Astrocyte of the hippocampus (primary cell): ENCODE results near the gene WWC2.

Experiments
- DNase-seq: peaks from one replicate; pipeline ENCODE4 v3.0.0; 2011; ENCODE audit warnings: low read depth, low spot score

WWC2 gene

DNA sequence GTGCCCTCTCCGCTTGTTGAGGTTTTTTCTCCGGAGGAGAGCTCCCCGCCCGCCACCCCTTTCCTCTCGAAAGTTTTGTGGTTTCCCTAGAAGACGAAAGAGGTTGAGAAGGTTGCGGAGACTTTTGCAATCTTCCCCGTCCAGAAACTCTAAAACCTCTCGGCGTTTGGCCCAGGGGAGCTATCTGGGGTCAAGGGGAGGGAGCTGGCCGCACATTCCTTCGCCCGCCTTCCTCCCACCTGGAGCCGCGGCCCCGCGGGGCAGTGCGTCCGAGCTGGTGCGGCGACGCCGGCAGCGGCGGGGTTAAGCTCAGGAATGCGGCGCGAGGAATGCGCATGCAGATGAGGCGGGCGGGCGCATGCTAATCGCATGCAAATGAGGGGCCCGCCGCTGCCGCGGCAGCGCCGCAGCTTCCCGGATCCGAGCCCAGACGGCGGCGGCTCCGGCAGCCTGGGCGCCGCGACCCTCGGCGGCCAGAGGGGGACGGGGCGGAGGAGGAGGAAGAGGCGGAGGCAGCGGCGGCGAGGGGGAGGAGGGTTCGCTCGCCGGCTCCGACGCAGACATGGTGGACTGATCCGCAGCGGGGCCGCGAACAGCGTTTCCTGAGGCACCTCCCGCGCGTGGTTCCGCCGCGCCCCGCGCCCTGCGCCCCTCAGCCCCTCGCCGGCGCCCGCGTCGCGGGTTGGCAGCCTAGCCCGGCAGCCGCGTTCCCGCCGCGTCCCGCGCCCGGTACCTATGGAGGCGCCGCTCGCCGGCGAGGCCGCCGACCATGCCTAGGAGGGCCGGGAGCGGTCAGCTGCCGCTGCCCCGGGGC is at the start of gene WWC2:
Gene WWC2 (plus strand): TSS at position 535 of the 814 bp plus-strand sequence. CDS start 235 bp downstream, at position 770.
- peak; percentile 99 for DNase-seq

DNA sequence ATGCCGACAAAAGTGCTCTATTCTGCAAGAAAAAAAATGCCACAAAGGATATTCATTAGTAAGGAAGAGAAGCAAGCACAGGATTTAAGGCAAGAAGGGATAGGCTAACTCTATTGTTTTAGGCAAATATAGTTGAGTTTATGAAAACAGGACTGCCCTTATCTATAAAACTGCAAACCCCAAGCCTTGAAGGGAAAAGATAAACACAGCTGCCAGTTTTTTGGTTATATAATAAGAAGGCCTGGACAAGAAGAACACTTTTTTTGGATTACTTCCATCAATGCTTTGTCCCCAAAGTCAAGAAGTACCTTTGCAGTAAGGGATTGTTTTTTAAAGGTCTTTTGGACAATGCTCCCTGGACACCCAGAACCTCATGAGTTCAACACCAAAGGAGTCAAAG is 45.4 kb upstream of the WWC2 start:
- no peak for DNase-seq

DNA sequence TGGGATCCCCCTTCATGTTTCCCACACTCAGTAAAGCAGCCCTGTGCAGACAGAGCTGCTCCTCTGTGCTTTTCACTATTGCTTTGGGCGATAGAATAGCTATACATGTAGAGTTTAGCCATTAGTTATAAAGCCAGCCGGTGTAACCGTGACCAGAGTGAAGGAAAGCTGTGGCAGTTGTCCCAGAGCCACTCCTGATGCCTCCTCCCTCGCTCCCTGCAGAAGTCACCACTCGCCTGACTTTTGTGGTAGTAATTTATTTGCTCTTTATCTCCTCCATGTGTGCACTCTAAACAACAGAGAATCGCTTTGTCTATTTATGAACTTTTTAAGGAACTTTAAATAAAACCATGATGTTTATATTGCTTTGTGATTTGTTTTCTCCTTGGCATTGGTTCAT is 41.8 kb upstream of the WWC2 start:
- no peak for DNase-seq

DNA sequence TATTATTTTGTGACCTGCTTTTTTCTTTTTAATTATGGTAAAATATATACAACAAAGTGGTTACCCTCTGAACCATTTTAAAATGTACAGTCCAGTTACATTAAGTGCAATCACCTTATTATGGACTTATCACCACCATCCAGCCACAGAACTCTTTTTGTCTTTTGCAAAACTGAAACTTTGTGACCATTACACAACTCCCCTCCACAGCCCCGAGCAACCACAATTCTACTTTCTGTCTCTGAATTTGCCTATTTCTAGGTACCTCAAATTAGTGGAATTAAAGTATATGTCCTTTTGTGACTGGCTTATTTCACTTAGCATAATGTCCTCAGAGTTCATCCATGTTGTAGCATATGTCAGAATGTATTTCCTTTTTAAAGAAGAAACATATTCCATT is 39.3 kb upstream of the WWC2 start:
- no peak for DNase-seq

DNA sequence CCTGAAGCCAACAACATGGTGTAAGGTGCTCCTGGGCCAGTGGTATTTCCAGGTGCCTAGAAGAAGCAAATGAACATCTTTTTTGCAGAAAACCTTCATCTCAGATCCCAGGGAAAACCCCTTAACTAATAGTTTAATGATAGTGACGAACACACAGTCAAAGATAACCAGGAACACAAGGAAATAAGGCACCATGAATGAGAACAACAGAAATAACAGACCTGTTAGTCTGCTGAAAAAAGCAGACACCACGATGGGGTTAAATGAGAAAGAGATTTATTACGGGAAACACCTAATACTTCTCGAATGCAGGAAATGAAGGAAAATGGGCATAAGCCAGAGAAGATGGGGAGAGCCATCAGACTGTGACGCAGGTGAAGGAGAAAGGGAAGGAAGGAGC is 30.6 kb upstream of the WWC2 start:
- DNase-seq: no peak

DNA sequence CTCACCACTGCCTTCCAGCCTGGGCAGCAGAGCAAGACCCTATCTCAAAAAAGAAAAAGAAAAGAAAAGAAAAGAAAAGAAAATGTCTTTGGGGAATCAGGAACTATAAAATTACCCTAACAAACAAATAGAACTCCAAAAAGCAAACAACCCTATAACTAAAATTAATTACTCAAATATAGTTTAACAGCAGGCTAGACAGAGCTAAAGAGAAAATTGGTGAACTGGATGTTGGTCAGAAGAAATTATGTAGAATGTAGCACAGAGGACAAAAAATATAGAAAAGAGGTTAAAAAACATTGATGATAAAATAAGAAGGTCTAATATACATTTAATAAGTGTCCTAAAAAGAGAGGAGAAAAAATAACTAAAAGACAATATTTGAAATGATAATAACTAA is 27.8 kb upstream of the WWC2 start:
- no peak for DNase-seq

DNA sequence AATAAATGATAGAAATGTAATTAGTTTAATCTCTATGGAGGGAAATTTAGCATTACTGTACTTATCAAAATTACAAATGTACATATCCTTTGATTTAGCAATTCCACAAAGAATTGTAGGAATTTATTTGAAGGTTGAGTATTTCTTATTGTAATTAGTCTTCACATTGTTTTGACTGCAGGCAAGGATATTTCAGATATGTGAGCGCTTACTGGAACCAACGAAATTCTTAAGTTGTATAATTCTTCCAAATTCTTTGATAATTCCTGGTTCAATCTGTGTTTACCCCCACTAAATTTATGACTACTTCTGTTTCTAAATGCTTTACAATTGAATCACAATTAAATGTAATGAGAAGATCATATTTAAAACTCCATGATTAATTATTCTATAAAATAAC is 26.9 kb upstream of the WWC2 start:
- DNase-seq: no peak

DNA sequence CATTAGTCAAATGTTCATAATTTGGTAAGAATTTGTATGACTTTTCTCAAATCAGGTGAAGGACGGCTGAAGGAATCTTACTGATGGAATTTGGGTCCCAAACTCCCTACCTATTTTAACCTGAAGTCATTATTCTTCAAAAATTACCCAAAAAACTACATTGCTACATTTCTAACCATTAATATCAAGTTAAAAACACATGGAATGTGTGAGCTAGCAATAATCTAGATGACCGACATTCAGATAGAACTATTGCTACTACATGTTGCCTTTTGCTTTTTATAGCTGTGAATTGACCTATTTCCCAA is 25.3 kb upstream of the WWC2 start:
- DNase-seq: no peak

DNA sequence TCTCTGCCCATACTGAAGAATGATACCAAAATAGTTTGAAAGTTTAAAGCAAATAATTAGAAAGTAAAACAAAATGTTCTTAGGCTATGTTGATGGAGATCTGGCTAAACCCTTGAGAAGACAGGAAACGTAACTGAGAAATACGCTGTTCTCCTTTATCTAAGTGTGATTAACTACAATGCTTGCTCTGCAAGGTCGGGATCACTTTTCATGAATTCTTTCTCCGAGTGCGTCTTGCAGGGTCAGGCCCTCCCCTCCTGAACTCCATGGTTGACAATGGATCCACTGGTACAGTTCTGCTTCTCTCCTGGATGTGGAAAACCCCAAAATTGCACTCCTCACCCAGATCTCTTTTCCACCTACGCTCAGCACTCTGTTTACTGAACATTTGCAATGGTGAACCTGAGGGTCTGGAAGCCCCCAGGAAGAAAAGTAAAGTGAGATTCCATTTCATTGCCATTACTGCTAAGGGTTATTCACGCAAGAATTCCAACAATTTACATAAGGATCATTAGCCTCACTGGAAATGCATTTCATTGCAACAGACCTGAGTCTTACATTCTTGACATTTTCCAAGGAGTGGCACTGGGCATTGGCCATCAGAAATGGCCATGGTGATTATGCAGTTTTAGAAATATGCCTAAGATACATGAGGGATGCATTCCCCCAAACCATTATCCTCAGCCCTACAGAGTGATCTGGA is 24.6 kb upstream of the WWC2 start:
- peak; percentile 66 for DNase-seq

DNA sequence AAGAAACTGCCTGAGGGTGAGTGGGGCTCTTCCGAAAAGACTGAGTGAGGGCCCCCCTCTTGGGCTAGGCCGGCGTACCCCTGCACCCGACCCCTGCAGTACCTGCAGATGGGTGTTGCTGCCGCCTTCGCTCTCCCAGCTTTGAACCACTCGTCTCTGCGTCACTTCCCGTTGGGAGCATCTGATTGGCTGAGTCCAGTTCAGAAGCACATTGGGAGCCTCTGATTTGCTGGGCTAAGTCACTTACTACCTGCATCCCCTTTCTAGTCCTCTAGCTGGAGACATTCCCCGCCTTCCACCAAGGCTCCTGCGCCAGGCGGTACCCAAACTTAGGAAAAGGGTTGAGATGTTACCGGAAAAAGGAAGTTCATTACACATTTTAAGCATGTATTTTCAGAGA is 20.4 kb upstream of the WWC2 start:
- no peak for DNase-seq

DNA sequence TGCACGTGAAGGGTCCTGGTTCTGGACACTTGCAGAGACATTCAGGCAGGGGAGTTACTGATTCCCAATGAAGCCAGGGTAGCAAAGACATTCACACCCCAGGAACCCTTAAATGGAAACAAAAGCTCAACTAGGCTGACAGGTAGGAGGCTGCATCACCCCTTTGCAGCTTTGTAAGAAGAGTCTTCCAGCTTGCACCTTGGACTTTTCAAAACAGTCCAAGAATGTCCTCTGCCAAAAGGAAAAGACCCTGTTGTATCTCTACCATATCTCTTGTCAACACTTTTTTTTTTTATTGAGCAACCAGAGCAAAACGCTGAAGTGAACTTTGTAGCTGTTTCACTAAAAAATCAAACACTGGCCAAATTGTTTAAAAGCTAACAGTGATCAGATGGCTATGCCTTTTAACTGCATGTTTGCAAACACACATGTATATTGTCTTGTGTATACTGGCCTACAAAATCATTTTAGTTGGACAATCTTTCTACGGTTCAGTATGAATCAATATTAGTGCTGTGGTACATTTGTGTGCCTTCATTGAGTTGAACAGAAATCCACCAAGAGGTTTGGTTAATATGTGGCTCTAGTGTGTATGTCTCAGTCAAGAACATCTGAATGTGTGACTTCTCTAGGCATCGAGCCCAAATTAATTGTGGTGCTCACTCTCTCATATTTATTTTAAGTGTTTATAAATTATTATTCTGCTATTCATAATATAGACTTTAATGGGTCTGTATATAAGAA is 18.5 kb upstream of the WWC2 start:
- DNase-seq: no peak

DNA sequence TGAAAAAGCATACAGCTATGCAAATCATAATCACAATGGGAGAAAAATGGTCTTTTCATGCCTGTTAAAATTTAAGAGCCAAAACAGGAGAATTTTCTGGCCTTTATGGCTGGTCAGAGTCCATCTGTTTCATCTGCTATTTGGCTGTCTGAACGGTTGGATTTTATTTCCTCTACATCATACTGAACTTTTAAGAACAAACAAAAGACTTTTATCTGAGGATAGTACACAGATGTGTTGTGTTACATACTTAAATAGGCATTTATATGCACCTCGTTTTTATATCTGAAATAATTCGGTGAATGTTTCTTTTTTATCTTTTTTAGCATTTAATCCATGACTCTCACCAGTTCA is 18.0 kb upstream of the WWC2 start:
- DNase-seq: no peak

DNA sequence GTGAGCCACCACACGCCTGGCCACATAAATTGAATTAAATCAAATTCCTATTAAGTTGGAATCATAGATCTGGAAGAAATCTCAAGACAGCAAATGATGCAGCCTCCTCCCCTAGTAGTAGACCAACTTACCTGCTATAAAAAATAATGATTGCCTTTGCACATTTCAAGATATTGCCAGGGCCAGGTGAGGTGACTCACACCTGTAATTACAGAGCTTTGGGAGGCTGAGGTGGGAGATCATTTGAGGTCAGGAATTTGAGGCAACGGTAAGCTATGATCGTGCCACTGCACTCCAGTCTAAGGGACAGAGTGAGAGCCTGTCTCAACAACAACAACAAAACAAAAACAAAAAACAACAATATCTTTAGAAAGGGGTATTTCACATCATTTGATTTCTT is 17.0 kb upstream of the WWC2 start:
- DNase-seq: no peak

DNA sequence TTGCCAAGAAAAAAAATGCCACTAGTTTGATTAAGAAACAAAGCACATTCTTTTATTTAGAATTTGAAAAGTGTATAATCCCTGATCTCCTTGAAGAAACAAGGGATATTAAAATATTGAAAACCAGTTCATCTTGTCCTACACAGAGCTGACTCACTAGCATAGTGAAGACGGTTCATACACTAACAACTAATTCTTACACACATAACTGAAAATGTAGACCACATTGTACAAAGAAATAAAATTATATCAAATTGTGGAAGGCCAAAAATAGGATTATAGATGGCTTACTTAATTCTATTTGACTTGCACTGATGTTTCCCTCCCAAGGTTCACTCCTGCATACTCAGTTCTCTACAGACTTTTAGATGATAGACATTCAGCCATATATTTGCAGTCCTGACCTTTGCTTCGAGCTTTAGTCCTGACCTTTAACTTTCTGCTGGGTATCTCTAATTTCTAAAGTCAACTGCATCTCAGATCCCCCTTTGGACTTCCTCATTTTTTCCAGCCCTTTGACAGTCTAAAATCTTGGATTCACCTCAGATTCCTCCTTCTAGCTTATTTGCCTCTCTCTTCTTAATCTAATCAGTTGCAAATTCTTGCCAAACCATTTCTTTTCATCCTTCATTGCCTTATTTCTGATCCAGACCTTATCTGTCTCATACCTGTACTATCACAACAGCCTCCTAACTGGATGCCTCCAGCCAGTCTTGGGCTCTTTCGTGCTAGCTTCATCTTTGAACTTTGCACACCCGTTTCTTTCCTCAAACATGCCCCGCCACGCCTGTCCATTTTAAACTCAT is 4.5 kb upstream of the WWC2 start:
- no peak for DNase-seq

DNA sequence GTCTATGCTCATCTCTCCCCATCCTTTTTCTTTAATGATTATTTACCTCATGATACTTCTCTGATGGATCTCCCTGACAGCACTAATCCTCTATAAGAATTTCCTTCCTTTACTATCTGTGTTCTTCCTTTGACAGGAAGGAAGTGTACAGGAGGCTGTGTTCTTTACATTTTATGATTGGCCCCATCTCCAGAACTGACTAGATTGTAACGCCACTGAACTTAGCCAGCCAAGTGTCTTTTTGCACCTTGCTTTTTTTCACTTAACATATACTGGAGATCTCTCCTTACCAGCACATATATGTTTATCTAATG is 3.9 kb upstream of the WWC2 start:
- DNase-seq: no peak

DNA sequence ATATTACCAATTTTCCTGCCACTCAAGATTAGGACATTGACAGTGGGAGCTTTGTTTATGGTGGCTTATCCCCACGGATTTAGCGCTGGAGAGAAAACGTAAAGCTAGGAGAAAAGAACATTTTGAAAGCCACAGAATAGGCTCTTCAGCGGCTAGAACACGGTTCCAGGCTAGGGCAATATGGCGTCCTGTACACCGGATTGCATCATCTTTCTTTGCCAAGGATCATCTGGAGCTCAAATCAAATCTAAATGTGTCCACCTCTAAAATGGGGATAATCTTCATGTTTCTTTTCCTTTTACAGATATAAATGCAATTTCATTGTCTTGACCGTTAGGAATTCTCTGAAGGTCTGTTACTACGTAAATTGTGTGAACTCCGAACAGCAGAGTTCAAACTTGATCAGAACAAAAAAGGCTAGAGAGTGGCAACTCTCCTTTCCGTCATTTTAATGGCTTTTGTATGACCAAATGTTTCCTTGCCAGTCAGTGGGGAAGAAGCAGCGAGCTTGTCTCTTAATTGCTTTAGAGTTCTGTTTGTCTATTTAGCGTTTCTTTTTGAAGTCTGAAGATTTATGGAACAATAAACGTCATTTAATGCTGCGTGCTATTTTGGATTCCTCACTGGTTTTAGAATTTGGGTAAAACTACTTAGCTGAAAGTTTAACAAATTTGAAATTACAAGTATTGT is 2.6 kb upstream of the WWC2 start:
- no peak for DNase-seq

DNA sequence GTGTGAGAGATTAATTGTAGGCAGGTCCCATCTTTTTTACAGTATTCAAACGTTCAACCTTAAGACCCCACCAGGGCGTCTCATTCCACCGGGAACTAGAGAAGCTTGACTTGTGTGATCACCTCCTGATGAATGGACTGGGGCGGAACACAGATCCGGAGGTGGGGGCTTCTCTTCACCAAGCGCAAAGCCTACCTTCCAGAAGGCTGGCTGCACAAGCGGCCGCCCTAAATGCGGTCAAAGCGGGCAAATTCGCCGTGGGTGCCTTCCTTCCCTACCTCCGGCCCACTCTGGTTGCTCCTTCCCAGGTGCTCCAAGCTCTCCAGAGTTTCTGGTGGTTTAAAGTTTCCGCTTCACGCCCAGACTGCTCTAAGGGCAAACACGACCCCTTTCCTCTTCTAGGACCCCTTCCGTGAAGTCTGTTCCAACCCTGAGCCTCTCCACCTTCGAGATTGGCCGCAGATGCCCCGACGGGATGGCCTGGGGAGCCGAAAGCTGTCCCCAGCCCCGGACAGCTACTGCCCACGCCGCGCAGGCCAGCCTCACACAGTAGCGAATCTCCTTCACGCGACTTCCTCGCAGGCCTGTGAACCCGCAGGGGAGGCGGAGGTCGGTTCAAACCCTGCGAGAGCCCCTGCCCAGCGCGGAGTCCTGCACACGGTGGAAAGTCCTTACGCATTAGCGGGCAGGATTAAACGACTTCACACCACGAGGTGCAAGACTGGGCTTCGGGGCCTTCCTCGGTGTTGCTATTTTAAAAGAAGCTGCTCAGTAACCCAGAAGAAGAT is 1.6 kb upstream of the WWC2 start:
- DNase-seq: no peak

DNA sequence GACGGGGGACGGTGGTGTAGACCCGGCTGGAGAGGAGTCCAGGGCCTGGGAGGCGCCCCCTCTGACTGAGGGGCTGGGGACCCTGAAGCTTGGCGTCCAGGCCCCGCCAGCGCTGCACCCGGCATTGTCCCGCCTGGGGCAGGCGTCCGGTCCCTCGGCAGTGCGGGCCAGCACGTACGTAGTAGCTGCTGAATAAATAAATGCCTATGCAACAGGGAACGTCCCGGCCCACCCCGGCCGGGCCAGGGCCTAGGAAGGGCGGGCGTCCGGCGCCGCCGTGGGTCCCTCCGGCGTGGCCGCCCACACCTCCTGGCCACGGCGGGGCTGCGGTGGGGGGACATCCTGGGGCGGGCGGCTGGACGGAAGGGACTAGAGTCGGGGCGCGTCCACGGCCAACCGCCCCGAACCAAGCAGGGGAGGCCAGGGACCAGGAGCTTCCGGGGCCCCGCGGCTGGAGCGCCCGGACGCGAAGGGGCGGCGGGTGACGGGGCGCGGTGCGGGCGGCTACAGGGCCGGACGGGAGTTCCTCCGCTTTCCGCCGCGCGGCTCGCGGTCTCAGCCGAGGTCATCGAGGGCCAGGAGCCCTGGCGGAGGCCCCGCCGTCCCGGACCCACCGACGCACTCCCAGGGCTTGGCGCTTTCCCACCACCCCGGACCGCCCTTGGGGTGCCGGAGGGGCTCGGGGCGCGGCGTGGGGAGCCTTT is 886 bp upstream of the WWC2 start:
- DNase-seq: peak; percentile 87

DNA sequence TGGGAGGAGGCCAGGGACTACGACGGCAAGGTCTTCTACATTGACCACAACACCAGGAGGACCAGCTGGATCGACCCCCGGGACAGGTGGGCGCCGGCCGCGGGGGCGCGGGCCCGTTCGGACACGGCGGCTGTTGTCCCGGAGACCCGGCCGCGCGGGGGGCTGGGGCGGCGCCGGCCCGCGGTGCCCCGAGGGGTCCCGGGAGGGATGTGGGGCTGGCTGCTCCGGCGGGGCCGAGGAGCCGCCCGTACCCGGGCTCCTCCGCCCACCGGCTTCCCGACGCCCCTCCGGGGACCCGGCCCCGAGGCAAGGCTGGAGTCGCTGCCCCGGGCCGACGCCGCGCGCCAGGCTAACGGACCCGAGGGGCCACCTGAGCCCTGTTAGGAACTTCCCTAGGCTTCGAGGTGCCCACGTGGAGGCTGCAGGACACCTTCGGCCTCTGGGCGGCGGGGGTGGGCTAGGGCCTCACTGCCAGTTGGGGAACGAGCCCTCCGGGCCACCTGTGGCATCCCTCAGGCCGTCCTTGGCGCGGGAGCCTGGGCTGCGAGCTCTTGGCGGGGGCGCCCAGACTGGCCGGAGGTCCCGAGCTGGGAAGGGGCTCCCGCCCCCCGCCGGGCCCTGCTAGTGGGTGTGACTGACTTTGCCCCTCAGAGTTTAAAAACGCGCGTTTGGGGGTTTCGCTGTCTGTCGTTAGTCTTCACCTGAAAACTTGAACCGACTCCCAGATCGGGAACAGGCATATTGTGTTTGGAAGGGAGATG is 660 bp downstream of the WWC2 start:
- DNase-seq: peak; percentile 73

DNA sequence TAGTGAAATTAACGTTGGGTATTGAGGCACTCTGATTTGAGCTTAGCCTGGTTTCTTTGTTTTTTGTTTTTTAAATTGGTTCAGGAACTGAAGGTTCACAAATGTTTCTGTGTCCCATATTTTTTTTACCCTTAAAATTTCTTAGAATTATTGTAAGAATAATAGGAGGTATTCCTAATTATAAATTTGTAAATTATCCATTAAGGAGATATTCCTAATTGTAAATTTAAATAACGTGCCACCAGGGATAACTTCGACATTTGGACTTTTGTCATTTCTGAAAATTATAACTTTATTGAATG is 1.2 kb downstream of the WWC2 start:
- DNase-seq: no peak
